Mammary epithelial cell (primary cell): ENCODE measurements around the gene EXOG.
A peak's percentile ranks its signal among the peaks of the same experiment; 100 is the strongest.

Experiments used
- EZH2 ChIP-seq: IDR thresholded peaks from 2 replicates; pipeline ENCODE4 v1.6.1; 2012; ENCODE audit warnings: low read length, inconsistent platforms, borderline replicate concordance
- TF ChIP-seq, protein P1 (sequence below), 2 donors: IDR thresholded peaks in 1 of 2; conservative IDR thresholded peaks in 1 of 2; 2 replicates each; pipeline ENCODE4 v1.5.1; 2011 to 2012; ENCODE audit warnings: inconsistent platforms in 2 of 2, low read length in 2 of 2, mild to moderate bottlenecking in 2 of 2, control low read depth in 1 of 2, low read depth in 1 of 2; ENCODE audit not compliant: insufficient read depth in 1 of 2; ENCODE audit errors: extremely low read depth in 1 of 2

DNA sequence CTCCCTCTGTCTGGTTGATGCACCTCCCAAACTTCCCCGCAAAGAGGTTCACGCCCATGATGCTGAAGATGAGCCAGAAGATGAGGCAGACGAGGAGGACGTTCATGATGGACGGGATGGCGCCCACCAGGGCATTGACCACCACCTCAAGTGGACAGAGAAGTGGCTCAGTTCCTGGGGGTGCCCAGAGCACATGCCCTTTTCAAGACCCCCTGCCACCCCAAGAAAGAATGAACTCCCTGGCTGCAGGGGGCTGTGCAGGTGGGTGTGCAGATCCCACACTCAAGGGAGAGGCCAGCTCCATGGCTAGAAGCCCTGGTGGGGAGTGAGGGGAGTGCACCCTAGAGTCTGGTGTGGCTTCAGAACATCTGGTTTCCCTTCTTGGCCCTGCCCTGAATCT is 64.1 kb downstream of the EXOG start:
- TF ChIP-seq, protein P1, sequence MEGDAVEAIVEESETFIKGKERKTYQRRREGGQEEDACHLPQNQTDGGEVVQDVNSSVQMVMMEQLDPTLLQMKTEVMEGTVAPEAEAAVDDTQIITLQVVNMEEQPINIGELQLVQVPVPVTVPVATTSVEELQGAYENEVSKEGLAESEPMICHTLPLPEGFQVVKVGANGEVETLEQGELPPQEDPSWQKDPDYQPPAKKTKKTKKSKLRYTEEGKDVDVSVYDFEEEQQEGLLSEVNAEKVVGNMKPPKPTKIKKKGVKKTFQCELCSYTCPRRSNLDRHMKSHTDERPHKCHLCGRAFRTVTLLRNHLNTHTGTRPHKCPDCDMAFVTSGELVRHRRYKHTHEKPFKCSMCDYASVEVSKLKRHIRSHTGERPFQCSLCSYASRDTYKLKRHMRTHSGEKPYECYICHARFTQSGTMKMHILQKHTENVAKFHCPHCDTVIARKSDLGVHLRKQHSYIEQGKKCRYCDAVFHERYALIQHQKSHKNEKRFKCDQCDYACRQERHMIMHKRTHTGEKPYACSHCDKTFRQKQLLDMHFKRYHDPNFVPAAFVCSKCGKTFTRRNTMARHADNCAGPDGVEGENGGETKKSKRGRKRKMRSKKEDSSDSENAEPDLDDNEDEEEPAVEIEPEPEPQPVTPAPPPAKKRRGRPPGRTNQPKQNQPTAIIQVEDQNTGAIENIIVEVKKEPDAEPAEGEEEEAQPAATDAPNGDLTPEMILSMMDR (conservative IDR thresholded peaks at IDR 0.05 in 1 of 2, IDR thresholded peaks at IDR 0.05 in 1 of 2; ENCODE audit: extremely low read depth in 1 of 2, insufficient read depth in 1 of 2, low read depth in 1 of 2, low read length in 2 of 2) = peak in 1 of 2 donors; percentile 8
- TF ChIP-seq EZH2 = no peak
